GM23338 (cell line): Measurements from ENCODE around the gene COMP.

Experiments
- EZH2 ChIP-seq: fragments of 200-600 bp; sonication (generic); IDR thresholded peaks from one replicate; pipeline ENCODE4 v1.8.0; 2017; ENCODE audit warnings: antibody characterized with exemption, mild to moderate bottlenecking, low read depth; ENCODE audit not compliant: unreplicated experiment
- NANOG ChIP-seq: IDR thresholded peaks from 2 replicates; pipeline ENCODE4 v1.6.1; 2016; ENCODE audit warnings: antibody characterized with exemption, borderline replicate concordance
- POLR2AphosphoS5 ChIP-seq: IDR thresholded peaks from 2 replicates; pipeline ENCODE4 v1.6.1; 2016; ENCODE audit warnings: antibody characterized with exemption, low read depth
- REST ChIP-seq: IDR thresholded peaks from one replicate; pipeline ENCODE4 v1.6.1; 2018; ENCODE audit warnings: antibody characterized with exemption; ENCODE audit not compliant: unreplicated experiment
- TF ChIP-seq, protein P1 (sequence below), 2 experiments: fragments of 200-600 bp in 1 of 2; sonication (generic) in 1 of 2; conservative IDR thresholded peaks; 2 replicates each; pipeline versions ENCODE4 v1.5.1 to v1.6.1; 2016 to 2017; ENCODE audit warnings: antibody characterized with exemption in 2 of 2, low read depth in 2 of 2, mild to moderate bottlenecking in 2 of 2, moderate library complexity in 1 of 2

GRCh38 chr19:18830488-18830887 is 39.4 kb upstream of the COMP start:
- TF ChIP-seq, protein P1, sequence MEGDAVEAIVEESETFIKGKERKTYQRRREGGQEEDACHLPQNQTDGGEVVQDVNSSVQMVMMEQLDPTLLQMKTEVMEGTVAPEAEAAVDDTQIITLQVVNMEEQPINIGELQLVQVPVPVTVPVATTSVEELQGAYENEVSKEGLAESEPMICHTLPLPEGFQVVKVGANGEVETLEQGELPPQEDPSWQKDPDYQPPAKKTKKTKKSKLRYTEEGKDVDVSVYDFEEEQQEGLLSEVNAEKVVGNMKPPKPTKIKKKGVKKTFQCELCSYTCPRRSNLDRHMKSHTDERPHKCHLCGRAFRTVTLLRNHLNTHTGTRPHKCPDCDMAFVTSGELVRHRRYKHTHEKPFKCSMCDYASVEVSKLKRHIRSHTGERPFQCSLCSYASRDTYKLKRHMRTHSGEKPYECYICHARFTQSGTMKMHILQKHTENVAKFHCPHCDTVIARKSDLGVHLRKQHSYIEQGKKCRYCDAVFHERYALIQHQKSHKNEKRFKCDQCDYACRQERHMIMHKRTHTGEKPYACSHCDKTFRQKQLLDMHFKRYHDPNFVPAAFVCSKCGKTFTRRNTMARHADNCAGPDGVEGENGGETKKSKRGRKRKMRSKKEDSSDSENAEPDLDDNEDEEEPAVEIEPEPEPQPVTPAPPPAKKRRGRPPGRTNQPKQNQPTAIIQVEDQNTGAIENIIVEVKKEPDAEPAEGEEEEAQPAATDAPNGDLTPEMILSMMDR (conservative IDR thresholded peaks at IDR 0.05; ENCODE audit: low read depth in 2 of 2), result no peak
- TF ChIP-seq REST (no peak), NANOG (no peak), EZH2 (no peak), POLR2AphosphoS5 (no peak)
